Measurements from ENCODE around the gene HDAC9. TPM values are rescaled to one million over a fixed set of nuclear protein-coding genes. Genes with fewer than 3 reads are reported as not detected.

HDAC9 gene
- polyA plus RNA-seq, 1 experiment: 2.1 TPM

DNA sequence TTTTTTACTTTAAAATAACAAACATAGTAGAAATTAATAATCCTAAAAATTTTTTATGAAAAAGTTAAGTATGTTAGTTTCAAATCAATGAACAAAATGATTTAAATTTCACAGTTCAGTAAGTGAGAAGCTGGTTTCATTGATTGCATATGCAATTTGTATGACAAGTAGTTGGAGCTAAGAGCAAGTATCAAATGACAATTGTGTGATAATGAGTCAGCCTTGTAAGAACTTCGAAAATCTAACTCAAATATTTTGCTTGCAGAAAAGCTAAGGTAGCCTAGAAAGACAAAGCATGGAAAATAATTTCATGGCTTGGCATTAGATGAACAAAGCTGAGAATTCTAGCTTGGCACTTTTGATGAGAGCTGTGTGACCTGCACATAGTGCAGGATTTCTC is 111.5 kb downstream of the HDAC9 start:
- TF ChIP-seq, protein P1, sequence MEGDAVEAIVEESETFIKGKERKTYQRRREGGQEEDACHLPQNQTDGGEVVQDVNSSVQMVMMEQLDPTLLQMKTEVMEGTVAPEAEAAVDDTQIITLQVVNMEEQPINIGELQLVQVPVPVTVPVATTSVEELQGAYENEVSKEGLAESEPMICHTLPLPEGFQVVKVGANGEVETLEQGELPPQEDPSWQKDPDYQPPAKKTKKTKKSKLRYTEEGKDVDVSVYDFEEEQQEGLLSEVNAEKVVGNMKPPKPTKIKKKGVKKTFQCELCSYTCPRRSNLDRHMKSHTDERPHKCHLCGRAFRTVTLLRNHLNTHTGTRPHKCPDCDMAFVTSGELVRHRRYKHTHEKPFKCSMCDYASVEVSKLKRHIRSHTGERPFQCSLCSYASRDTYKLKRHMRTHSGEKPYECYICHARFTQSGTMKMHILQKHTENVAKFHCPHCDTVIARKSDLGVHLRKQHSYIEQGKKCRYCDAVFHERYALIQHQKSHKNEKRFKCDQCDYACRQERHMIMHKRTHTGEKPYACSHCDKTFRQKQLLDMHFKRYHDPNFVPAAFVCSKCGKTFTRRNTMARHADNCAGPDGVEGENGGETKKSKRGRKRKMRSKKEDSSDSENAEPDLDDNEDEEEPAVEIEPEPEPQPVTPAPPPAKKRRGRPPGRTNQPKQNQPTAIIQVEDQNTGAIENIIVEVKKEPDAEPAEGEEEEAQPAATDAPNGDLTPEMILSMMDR (IDR thresholded peaks at IDR 0.05; ENCODE audit: low read depth, low read length): no peak
- H3K27ac ChIP-seq (ENCODE audit: low read depth, low read length): no peak overlapping the region
- CTCF ChIA-PET: interaction anchor here (0.6 to 1.4 kb wide), 3 partner anchors 16 to 254 kb away, joined by 3 to 6 read pairs (median 3); no protein-coding TSS in a partner anchor
- POLR2A ChIA-PET: interaction anchor here (0.5 kb wide), 1 partner anchor 106 kb away, joined by 3 read pairs; no protein-coding TSS in a partner anchor
- no peak overlapping the region for H3K4me3 ChIP-seq (ENCODE audit: low read depth, low read length)
- H3K9me3 ChIP-seq (ENCODE audit: control insufficient read depth, insufficient read depth, low read length): peaks cover 10% of the 10 kb centered on the region
- H3K27me3 ChIP-seq (ENCODE audit: control insufficient read depth, insufficient read depth, low read length): no peaks in the 10 kb centered on the region
- DNase-seq (ENCODE audit: low read depth, low spot score): no peak

DNA sequence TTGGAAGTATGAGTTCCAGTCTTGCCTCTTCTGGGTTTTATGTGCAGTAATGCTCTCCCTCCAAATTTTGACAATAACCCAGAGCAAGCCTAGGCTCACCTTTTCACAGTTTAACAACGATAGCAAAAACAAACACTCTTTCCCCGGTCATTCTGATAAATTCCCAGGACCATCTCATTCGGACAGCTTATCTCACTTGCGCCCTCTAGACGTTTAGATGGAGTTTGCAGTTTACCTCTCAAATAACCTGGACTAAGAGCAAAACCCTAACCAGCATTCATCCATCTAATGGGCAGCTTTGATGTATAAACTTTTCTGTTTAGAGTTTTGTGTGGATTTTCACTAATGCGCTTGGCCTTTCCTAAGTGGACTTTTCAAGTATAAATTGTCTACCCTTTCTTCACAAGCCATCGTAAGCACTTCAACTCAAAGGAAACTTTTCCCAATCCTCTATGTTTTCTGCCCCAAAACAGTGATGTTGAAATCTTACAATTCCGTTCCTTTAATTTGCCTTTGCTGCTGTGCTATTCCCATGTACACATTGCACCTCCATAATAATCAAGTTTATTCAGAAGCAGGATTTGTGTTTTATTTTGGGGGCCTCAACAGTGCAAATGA is 114.9 kb downstream of the HDAC9 start:
- no peak overlapping the region for H3K4me3 ChIP-seq (ENCODE audit: low read depth, low read length)
- POLR2A ChIA-PET: no interaction called here
- 0 out of 2 replicates have a peak, but pooled peaks cover 5% of the 10 kb centered on the region for H3K9me3 ChIP-seq (ENCODE audit: control insufficient read depth, insufficient read depth, low read length)
- no peak for DNase-seq (ENCODE audit: low read depth, low spot score)
- no peaks in the 10 kb centered on the region for H3K27me3 ChIP-seq (ENCODE audit: control insufficient read depth, insufficient read depth, low read length)
- CTCF ChIA-PET: interaction anchor here (0.7 to 3.3 kb wide), 10 partner anchors 16 to 258 kb away, joined by 3 to 19 read pairs (median 6); no protein-coding TSS in a partner anchor
- TF ChIP-seq, protein P1 (IDR thresholded peaks at IDR 0.05; ENCODE audit: low read depth, low read length): peak; percentile 67
- H3K27ac ChIP-seq (ENCODE audit: low read depth, low read length): no peak overlapping the region

DNA sequence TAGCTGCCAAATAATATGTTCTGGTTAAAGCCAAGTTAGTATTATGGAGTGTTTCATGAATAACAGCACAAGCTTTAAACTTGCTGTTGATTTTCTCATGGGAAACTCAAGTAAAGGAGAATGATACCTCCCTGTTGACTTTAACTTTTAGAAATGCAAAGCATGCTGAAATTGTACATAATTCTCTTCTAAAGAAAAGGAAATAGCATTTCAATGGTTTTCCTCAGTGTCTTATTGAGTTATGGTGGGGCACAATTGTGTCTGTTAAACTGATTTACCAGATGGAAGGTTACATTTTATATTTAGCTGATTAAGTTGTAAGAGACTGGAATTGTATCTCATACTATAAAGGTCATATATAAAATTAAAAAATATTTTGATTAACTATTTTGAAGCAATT is 119.3 kb downstream of the HDAC9 start:
- no peak overlapping the region for H3K4me3 ChIP-seq (ENCODE audit: low read depth, low read length)
- TF ChIP-seq, protein P1 (IDR thresholded peaks at IDR 0.05; ENCODE audit: low read depth, low read length): no peak
- no peak for DNase-seq (ENCODE audit: low read depth, low spot score)
- POLR2A ChIA-PET: no interaction called here
- CTCF ChIA-PET: interaction anchor here (1.0 kb wide), 1 partner anchor 262 kb away, joined by 3 read pairs; no protein-coding TSS in a partner anchor
- H3K27ac ChIP-seq (ENCODE audit: low read depth, low read length): no peak overlapping the region
- no peaks in the 10 kb centered on the region for H3K27me3 ChIP-seq (ENCODE audit: control insufficient read depth, insufficient read depth, low read length)
- no peaks in the 10 kb centered on the region for H3K9me3 ChIP-seq (ENCODE audit: control insufficient read depth, insufficient read depth, low read length)

DNA sequence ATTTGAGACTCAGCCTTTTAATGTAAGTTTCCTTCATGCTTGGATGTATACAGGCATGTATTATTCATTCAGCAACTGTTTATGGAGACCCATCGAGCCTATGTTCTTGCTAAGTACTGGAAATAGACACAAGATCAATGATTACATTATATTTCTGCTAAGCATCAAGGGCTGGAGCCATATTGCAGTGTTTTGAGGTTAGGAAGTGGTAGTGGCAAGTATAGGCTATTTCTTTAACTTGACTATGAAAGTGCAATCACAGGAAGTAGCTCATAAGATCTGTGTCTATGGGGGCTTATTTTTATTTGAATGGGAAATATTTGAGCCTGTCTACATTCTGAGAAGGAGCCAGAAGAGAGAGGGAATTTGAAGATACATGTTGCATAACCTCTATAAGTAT is 123.8 kb downstream of the HDAC9 start:
- DNase-seq (ENCODE audit: low read depth, low spot score): no peak
- Histone ChIP-seq H3K27ac (ENCODE audit: low read depth, low read length) (no peak overlapping the region), H3K4me3 (ENCODE audit: low read depth, low read length) (no peak overlapping the region), H3K27me3 (ENCODE audit: control insufficient read depth, insufficient read depth, low read length) (no peaks in the 10 kb centered on the region), H3K9me3 (ENCODE audit: control insufficient read depth, insufficient read depth, low read length) (no peaks in the 10 kb centered on the region)
- TF ChIP-seq, protein P1 (IDR thresholded peaks at IDR 0.05; ENCODE audit: low read depth, low read length): no peak
- ChIA-PET CTCF (no interaction called here), POLR2A (no interaction called here)

DNA sequence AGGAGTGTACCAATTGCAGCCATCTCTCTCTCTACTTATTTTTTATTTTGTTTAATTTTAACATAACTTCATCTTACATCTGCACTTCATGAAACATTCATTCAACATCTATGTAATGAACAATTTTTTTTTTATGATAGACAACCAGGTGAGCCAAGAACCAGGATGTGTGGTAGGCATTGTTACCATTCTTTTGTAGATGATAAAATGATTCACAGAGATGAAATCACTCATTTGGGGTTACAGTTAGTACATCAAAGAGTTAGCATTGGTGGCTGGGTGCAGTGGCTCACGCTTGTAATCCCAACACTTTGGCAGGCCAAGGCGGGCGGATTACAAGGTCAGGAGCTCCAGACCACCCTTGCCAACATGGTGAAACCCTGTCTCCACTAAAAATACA is 127.8 kb downstream of the HDAC9 start:
- CTCF ChIA-PET: no interaction called here
- TF ChIP-seq, protein P1 (IDR thresholded peaks at IDR 0.05; ENCODE audit: low read depth, low read length): no peak

More for the DNA sequence above, 127.8 kb downstream of the HDAC9 start:
- Histone ChIP-seq H3K27ac (ENCODE audit: low read depth, low read length) (no peak overlapping the region), H3K9me3 (ENCODE audit: control insufficient read depth, insufficient read depth, low read length) (no peaks in the 10 kb centered on the region), H3K4me3 (ENCODE audit: low read depth, low read length) (no peak overlapping the region), H3K27me3 (ENCODE audit: control insufficient read depth, insufficient read depth, low read length) (no peaks in the 10 kb centered on the region)
- POLR2A ChIA-PET: no interaction called here
- DNase-seq (ENCODE audit: low read depth, low spot score): no peak

Measured in AG04450 (cell line).